Measurements from ENCODE around the gene TMEM255B. TPM values are rescaled to one million over a fixed set of nuclear protein-coding genes. Genes with fewer than 3 reads are reported as not detected.
"Not testable (repeated sequence)": the region's sequence is repeated elsewhere in the genome, so short reads cannot be mapped to it uniquely, and the experiment has no call there.

Gene TMEM255B
- total RNA-seq, 1 donor from 2014 or later: 2.9 TPM

- intact Hi-C loops (cut with micrococcal nuclease): no loop called here
Observed at GRCh38 chr13:113748101-113748861, 10.7 kb upstream of the TMEM255B start.

GRCh38 chr13:113748862-113749451 lies 10.1 kb upstream of the TMEM255B start:
- intact Hi-C loops (cut with micrococcal nuclease): no loop called here

GRCh38 chr13:113749507-113749906 lies 9.5 kb upstream of the TMEM255B start:
- intact Hi-C loops (cut with micrococcal nuclease): no loop called here

DNA sequence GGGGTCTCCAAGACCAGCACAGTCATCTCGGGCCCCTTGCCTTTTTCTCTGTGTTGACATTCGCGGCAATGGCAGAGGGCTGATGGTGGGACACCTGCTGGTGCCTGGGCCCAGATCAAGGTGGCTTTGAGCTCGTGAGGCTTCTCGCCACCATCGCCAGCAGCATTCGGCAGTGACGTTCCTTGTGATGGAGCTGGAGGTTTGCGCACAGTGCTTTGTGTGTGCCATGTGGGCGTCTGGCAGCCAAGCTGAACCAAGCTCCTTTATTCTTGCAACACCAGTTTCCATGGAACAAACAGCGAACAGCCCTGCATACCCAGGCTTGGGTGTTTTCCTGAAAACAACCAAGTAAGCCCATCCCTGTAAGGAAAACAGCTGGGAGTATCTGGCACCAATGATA lies 9.1 kb upstream of the TMEM255B start:
- intact Hi-C loops (cut with micrococcal nuclease): no loop called here

- intact Hi-C loops (cut with micrococcal nuclease): no loop called here
Observed at GRCh38 chr13:113750554-113751399, 8.2 kb upstream of the TMEM255B start.

- intact Hi-C loops (cut with micrococcal nuclease): no loop called here
Observed at GRCh38 chr13:113751491-113751890, 7.5 kb upstream of the TMEM255B start.

- intact Hi-C loops (cut with micrococcal nuclease): not testable (repeated sequence)
Observed at GRCh38 chr13:113752211-113752986, 6.6 kb upstream of the TMEM255B start.

- intact Hi-C loops (cut with micrococcal nuclease): no loop called here
Observed at GRCh38 chr13:113753171-113753570, 5.9 kb upstream of the TMEM255B start.

- intact Hi-C loops (cut with micrococcal nuclease): no loop called here
Observed at GRCh38 chr13:113754242-113754641, 4.8 kb upstream of the TMEM255B start.

DNA sequence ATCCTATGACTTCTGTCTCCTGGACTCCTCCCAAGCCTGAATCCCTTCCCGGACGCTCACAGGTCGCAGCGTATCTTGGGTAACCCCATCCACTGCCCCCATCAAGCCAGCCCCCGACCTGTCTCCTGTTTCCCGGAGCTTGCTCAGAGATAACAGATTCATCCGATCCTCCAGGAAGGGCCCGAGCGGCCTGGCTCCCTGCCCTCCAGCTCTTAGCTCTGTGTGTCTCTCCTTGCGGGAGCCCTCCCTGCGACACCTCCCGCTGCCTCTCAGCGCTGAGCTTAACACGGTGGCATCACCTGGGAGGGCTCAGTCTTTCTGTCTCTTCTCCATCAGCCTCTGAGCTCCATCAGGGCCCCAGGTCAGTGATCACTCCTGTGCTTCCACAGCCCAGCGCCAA lies 4.3 kb upstream of the TMEM255B start:
- intact Hi-C loops (cut with micrococcal nuclease): no loop called here

DNA sequence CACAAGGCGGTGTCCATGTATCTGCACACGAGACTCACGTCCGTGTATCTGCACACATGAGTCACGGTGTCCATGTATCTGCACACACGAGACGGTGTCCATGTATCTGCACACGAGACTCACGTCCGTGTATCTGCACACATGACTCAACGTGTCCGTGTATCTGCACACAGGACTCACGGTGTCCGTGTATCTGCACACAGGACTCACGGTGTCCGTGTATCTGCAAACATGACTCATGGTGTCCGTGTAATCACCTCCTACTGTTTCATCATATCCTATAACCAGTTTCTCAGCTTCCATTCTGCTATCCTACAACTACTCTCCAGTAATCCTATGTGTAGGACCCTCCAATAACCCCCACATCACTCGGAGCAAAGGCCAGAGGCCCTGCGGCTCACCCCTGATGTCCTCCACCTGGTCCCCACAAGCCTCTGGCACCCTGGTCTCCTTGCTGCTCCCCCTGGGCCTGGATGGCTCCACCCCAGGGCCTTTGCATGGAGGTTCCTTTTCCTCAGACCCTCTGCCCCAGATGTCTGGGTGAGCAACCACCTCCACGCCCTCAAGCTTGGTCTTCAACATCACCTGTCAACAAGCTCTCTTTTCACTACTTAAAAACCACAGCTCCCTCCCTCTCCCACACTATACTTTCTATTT lies 2.5 kb upstream of the TMEM255B start:
- intact Hi-C loops (cut with micrococcal nuclease): no loop called here

DNA sequence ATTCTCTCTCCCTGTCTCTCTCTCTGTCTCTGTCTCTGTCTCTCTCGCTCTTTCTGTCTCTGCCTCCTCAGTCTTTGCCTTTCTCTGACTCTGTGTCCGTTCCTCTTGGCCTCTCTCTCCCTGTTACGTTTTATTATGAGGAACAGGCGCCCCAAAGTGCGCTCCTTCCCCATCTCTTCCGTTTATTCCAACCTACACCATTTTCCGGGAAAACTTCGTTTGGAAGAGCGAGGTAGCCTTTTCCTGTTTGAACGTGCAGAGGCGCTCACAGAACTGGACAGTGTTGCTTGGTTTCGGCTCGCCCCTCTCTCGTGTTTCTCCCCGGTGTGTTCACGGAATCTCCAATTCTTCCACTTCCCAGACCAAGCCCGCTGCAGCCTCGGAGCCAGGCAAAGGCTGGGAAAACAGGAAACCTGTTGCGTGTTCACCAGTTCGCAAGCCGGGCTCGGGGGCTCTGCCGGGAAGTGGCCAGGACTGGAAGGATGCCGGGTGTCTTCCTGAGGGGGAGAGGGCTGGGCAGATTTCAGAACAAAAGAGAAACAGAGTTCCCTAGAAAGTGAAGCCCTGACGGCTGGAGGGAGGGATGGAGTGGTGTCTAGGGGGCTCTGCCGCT lies 605 bp downstream of the TMEM255B start:
- intact Hi-C loops (cut with micrococcal nuclease): loop anchor here (1.0 kb wide), 1 partner anchor 18 kb away; no protein-coding TSS in a partner anchor

DNA sequence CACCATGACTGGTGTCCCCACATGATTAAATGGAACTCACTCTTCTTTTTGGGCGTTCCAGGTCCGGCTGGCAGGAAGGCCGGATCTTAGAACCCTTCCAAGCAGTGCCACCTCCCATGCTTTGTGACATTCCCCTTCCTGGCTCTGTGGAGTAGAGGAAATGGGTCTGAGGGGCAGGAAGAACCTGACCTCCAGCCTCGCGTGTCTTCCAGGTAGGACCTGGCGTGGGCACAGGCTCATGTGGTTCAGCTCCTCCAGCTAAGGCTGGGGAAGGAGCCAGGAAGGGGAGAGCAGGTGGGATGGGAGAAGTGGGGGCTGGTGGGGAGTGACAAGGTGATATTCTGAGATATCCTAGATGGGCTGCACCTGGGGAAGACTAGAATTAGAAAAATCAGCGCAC lies 2.1 kb downstream of the TMEM255B start:
- intact Hi-C loops (cut with micrococcal nuclease): no loop called here

- intact Hi-C loops (cut with micrococcal nuclease): no loop called here
Observed at GRCh38 chr13:113762075-113762474, 3.0 kb downstream of the TMEM255B start.

- intact Hi-C loops (cut with micrococcal nuclease): no loop called here
Observed at GRCh38 chr13:113762538-113762937, 3.5 kb downstream of the TMEM255B start.

GRCh38 chr13:113763254-113763653 lies 4.2 kb downstream of the TMEM255B start:
- intact Hi-C loops (cut with micrococcal nuclease): no loop called here

DNA sequence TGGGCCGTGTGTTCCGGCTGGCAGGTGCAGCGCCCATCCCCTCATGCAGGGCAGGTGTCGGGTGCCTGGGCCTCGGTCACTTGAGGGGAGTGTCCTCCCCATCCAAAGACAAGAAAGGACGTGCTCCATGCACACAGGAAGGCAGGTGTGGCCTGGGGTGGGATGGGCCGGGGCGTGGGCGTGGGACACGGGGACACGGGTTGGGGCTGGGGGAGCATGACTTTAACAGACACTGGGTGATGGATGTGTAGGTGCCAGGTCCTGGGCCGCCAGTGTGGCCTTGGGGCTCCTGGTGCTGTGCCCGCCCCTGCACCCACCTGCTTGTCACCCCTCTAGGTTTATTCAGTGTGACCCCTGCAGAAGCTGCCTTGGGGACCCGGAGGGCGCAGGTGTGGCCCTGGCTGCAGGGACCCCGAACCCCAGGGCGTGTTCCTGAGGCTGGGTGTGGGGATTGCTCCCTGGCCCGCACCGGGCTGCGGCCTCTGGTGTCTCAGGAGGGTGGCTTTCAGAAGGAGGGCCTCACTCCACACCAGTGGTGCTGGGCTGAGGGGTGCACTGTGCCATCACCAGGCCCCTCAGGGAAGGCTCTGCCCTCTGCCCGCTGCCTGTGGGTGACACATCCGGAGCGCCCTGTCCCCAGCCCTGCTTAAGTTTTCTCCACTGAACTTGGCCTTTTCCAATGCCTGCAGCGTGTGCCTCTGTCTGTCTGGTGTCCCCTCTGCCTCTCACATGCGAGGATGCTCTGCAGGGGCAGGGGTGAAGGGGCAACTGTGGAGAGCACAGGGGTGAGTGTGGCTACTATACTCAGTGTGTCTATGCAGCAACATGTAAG lies 5.2 kb downstream of the TMEM255B start:
- intact Hi-C loops (cut with micrococcal nuclease): no loop called here

GRCh38 chr13:113764793-113765563 lies 6.0 kb downstream of the TMEM255B start:
- intact Hi-C loops (cut with micrococcal nuclease): no loop called here

- intact Hi-C loops (cut with micrococcal nuclease): no loop called here
Observed at GRCh38 chr13:113765564-113765910, 6.5 kb downstream of the TMEM255B start.

Measured in T-helper 2 cell treated with Interferon-gamma antibody and Interleukin-4, amounts not matched to agents 100 ng/mL and 5 ng/mL, for 36 hours (primary cell).